NCI-H345 treated with DMSO at 0.1 percent for 48 hours (cell line): ENCODE measurements around the gene NAA60.
"Not testable (repeated sequence)": the region's sequence is repeated elsewhere in the genome, so short reads cannot be mapped to it uniquely, and the experiment has no call there.

Source experiments
- DNase-seq: peaks from one replicate; lab custom pipeline; 2025; ENCODE audit not compliant: unreplicated experiment; lab: John Stamatoyannopoulos, UW

Gene NAA60

DNA sequence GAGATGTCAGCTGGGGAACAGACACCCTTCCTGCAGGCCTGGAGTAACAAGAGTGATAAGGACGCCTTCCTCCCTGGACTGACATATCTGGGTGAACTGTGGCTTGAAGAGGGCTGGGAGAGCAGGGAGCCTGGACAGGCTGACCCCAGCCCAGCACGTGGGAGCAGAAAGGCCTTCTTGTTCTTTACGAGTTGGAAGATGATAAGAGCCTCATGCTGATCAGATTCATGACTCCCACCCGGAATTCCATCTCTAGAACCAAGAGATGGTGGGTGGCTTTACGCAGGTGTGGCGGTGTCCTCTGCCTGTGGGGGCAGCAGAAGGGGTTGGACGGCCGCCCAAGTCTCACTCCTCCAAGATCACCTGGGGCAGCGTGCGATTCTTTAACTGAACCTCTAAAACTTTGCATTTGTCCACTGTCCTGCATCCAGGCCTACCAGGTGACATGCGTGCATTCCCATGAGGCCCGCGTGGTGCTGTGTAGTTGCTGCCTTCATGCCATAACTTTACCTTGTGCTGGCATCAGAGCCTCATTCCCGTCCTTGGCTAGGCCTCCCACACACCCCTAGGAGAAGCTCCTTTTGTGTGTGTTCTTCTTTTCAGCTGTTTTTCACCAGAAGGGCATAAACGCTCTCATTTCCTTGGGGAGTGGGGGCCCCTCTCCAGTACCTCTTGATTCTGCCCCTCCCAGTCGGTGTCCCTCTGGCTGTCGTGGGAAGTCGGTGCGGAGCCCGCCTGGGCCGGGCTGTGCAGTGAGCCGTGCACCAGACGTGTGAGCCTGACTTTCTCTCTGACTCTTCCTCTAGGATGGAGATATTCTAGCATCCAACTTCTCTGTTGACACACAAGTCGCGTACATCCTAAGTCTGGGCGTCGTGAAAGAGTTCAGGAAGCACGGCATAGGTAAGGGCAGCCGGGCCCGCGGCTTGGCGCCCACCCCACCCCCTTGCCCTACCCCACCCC, 38.5 kb downstream of the NAA60 start:
- DNase-seq: no peak

DNA sequence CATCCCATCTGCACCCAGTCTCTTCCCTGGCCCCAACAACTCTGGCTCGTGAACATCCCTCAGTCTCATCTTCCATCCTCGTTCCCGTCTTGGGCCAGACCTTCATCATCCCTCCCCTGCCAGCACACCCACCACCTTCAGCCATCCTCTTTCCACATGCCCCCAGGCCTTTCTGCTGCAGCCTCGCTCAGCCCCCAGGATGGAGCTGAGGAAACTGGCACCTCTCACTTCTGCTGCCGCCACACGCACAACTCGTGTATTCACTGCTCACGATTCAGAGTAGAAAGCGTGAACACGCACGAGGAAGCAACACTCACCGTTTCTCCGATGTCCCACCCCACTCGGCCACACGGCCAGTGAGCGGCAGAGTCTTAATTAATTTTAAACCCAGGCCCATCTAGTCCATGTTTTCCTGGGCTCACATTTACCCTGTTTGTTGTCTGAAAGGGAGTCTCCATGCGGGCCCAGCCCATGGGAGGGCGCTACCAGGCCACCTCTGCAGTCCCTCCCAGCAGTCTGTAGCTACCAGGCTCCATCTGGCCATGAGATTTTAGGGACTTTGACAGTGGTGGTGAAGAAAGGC, 39.3 kb downstream of the NAA60 start:
- DNase-seq: no peak

DNA sequence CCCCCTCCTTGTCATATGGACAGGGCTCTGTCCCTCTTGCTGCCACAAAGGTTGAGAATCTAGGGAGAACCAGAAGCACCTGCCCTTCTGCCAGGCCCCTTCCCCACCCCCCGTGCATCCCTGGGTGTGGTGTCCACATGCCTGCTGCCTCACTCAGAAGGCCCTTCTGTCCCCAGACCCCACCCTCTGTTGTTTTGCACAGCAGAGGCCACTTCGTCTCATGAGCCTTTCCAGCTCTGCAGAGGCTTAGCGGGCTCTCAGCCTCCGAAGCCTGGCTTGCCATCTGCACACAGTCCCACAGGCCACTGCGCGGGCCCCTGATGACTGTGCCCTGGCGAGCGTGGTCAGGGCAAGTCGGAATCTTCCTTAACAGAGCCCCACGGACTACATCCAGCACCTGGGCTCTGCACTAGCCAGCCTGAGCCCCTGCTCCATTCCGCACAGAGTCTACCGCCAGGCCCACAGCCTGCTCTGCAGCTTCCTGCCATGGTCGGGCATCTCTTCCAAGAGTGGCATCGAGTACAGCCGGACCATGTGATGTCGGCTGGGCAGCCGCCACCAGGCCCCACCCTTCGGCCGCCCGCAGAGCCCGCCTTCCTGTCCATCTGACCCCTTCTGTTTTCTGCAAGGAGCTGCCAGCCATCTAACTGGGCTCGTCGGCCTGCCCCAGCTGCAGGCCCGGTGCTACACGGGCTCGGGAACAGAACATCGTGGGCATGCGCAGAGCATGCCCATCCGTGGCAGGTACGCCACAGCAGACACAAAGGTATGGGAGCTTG, 41.0 kb downstream of the NAA60 start:
- no peak for DNase-seq

DNA sequence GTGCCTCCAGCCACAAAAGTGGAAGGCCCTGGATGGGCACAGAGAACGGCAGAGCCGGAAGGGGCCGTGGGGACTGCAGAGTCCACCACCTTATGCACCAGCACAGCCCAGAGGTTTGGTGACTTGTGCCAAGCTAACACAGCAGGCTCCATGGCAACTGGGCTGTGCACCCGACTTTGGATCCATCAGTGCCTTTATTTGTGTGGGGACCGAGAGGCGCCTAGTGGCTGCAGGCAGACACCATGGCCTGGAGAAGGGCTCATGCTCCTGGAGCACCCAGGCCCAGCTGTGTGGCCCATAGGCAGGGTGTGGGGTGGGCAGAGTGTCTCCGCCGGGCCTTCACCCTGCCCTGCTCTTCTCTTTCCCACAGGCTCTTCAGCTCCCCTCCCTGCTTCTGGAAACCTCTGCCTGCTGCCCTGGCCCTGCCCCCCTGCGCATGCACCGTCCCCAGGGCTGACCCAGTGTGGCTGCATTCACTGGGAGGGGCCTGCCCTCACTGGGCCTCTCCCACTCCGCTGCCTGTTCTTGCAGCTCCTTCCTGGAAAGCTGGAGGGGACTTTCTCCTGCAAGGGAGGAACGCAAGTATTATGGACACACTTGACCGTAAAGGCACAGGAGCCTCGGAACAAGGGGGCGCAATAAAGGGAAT, 41.7 kb downstream of the NAA60 start:
- no peak for DNase-seq

DNA sequence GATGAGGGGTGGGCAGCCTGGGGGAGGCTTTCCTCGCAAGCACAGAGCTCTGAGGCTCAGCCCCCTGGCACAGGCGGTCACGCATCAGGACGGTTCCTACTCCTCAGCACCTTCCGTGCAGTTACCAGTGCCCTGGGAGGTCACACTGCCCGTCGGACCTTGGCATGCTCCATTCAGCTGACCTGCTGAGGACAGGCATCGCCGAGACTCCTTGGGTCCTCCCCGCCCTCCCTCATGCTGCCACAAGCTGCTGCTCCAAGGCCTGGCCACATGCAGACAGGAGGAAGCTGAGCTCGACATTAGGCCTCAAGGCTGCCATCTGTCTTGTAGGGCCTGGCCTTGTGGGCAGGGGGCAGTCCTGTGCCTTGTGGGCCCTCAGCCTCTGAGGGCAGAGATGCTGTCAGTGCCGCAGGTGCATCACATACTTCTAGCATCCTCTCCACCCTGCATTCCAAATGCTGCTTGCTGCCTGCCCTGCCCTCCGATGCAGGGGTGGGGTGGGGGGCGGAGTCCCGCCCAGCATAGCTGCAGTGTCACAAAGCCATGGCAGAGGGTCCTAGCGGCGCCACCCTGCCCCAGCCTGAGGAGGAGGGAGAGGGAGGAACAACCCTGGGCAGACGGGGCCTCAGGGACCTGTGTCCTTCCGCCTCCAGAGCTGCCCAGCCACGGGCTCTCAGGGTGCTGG, 42.5 kb downstream of the NAA60 start:
- no peak for DNase-seq

DNA sequence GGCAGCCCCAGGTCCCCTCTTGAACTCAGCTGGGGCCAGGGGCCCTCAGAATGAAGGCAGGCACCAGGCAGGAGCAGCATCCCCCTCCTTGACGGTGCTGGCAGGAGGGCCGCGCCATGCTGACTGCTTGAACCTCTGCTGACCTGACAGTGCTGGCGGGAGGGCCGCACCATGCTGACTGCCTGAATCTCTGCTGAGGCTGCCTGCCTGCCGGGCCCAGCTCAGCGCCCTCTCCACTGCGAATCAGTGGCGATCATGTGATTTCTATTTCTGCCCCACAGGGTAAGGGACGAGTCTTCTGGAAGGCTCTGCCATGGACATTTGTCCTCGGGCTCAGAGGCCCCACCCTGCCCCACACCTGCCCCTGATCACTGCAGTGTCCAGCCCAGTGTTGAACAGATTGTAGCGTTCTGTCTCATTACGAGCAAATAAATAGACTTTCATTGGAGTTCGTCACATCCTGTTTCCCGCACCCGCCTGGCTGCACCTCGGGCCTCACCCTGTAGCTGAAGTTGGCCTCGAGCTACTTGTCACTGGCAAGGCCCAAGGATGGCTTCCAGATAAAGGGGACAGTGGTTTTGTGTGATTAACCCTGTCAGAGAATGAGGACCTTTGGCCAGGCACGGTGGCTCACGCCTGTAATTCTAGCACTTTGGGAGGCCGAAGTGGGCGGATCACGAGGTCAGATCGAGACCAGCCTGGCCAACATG, 43.2 kb downstream of the NAA60 start:
- DNase-seq: no peak

DNA sequence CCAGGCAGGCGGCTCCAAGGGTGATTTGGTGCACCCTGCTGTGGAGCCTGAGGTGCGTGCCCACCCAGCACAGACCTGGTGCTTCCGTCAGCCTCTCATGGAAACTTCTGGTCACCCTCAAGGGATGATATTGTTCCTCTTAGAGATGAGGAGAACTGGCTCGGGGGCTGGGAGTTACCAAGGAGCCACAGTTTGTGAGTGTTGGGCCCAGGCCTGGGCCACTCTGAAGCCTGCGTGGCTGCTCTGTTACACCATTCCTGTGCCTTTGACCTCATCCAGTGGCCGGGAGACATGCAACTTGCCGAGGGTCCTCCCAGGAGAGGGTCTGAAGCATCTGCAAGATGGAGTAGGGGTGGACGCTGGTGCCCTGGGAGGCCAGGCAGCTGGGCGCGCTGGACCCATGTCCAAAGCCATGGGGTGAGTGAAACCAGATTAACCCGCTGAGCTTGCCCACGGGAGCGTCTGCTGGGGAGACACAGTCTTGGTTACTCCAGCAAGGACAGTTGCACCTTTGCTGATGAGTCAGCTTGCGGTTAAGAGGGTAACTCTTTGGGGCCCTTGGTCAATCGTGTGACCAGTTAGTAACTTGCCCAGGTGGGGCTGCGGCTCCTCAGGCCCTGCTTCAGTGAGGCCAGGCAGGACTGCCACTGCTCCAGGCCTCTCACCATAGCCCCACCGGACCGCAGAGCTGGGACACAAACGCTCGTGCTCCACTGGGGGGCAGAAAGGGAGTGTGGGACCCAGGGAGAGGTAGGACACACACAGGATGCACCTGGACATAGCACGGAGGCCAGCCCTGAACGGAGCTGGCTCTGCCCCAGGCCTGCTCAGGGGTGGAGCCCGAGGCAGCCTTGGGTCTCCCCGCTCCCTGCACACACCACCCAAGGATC, 44.3 kb downstream of the NAA60 start:
- no peak for DNase-seq

DNA sequence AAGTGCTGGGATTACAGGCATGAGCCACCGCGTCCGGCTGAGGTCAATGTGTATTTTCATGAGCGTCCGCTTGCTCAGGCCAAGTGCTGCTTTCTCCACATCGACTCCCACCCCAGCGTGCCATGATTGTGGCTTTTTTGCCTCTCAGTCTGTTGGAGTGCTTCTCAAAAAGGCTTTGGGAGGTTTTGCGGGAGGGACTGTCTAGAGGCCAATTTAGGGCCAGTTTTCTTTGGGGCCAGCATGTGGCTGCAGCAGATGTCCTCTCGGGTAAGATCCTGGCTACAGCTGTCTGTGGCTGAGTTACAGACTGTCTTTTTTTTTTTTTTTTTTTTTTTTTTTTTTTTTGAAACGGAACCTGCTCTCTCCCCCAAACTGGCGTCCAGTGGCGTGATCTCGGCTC, 45.3 kb downstream of the NAA60 start:
- DNase-seq: no peak

DNA sequence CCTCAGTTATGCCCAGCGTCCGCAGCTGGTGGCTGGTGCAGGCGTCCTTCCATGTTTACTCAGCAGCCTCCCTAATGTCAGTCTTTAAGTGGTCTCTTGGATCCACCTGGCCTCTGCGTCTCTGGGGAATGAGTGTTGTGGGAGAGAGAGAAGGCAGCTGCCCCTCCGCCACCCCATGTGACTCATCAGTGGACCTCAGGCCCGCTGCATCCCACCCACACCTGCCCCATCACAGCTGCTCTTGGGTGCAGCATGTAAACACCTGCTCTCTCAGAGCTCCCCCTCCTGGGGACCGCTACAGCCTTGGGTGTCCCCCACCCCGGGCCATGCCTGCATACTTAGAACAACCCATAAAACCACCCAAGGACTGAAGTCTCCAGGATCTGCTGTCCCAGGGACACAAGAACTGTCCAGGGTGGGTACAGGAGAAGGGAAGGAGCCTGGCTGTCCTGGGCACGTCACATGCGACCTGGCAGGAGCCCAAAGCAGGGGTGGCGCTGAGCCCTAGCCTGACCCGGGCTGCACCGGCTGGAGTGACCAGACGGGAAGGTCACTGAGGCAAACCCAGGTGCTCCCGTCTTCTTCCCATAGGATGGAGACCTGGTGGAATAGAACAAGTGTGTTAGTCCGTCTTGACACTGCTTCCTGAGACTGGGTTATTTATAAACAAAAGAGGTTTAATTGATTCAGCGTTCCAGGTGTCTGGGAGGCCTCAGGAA, 47.6 kb downstream of the NAA60 start:
- DNase-seq: peak; percentile 24

DNA sequence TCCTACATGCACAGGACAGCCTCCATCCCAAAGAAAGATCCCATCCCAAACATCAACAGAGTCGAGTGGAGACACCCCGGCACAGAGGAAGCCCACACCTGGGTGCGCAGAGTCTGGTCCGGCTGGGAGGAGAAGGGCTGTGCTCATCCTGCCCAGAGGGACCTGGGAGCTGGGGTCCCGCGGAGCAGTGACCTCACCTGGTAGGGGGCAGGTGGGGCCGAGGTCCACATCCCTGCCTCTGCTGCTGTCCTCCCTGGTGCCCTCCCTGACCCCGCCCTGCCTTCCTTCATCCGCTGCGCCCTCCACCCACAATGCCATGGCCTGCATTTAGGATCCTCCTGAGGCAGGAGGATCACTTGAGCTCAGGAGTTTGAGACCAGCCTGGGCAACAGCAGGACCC, 48.9 kb downstream of the NAA60 start:
- no peak for DNase-seq

DNA sequence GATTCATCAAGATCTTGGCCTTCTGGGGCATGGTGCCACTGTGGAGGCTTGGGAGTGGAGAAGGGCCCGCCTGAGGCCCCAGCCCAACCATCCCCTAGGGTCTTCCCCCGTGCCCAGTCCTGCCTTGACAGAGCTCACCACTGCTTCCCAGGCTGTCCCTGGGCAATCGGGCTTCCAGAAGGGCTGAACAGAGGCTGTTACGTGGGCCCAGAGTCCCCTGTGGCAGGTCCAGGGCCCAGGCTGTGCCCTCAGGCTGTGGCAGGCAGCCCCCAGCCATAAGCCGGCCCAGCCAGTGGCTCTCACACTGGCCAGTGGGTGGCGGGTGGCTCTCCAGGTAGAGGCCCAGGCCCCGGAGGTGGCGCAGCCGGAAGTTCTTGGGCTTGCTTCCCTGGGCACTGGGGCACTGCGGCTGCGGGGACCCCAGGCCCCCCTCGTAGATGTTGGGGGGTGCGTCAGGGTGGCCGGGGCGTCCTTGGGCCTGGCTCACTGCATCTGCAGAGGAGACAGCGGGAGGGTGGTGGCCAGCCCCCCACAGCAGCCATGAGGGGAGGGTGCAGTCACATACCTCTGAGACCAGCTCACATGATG, 51.0 kb downstream of the NAA60 start:
- no peak for DNase-seq

DNA sequence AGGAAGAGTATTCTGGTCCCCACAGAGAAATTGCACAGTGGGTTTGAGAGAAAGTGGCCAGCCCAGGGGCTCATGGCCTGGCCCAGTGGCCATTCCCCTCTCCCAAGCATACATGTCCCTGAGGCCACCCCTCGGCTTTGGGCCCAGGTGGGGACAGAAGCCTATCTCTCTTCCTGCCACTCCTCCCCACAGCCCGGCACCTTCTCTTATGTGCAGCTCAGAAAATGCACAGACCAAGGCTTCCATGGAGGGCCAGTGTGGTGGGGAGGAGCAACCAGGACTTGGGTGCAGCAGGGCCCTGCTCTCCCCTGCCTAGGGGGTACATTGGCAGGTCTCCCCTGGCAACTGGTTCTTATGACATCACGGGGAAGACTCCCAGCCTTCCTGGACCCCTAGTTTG, 51.7 kb downstream of the NAA60 start, which contains the start of gene C16orf90:
TSS of gene C16orf90 (minus strand) at position 314 of the 400 bp plus-strand sequence. CDS start at position 246, 68 bp downstream.
- no peak for DNase-seq

DNA sequence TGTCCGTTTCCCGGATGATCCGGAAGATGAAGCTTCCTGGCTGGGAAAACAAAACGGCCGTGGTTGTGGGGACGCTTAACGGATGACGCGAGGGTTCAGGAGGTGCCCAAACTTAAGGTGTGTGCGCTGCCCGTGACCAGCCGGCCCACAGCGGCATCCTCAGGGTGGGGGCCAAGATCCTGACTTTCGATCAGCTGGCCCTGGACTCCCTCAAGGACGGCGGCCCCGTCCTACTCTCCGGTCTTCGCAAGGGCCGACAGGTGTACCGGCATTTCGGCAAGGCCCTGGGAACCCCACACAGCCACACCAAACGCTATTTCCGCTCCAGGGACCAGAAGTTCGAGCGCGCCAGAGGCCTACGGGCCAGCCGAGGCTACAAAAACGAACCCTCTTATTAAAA, 52.9 kb downstream of the NAA60 start:
- DNase-seq: no peak

DNA sequence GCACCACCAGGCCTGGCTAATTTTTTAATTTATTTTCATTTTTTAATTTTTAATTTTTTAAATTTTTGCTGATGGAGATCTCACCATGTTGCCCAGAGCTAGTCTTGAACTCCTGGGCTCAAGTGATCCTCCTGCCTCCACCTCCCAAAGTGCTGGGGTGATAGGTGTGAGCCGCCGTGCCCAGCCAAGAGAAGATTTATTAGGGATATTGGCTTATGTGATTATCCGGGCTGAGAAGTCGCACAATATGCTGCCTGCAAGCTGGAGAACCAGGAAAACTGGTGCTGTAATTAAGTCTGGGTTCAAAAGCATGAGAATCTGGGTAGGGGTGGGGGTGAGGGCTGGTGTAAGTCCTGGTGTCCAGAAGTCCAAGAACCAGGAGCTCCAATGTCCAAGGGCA, 54.3 kb downstream of the NAA60 start:
- no peak for DNase-seq

DNA sequence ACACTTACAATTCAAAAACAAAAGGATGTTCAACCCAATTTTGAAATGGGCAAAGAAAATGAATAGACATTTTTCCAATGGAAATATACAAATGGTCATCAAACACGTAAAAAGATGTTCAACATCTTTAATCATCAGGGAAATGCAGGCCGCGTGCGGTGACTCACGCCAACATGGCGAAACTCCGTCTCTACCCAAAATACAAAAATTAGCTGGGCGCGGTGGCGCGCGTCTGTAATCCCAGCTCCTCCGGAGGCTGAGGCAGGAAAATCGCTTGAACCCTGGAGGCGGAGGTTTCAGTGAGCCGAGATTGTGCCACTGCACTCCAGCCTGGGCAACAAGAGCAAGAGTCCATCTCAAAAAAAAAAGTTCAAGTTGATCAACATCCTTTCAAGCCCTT, 55.5 kb downstream of the NAA60 start:
- DNase-seq: no peak

DNA sequence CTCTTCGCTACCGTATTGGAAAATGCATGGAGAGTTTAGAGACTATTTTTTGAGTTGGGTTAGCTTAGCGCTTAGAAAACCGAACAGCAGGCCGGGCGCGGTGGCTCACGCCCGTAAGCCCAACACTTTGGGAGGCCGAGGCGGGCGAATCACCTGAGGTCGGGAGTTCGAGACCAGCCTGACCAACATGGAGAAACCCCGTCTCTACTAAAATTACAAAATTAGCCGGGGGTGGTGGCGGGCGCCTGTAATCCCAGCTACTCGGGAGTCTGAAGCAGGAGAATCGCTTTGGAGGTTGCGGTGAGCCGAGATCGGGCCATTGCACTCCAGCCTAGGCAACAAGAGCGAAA, 57.9 kb downstream of the NAA60 start:
- not testable (repeated sequence) for DNase-seq

DNA sequence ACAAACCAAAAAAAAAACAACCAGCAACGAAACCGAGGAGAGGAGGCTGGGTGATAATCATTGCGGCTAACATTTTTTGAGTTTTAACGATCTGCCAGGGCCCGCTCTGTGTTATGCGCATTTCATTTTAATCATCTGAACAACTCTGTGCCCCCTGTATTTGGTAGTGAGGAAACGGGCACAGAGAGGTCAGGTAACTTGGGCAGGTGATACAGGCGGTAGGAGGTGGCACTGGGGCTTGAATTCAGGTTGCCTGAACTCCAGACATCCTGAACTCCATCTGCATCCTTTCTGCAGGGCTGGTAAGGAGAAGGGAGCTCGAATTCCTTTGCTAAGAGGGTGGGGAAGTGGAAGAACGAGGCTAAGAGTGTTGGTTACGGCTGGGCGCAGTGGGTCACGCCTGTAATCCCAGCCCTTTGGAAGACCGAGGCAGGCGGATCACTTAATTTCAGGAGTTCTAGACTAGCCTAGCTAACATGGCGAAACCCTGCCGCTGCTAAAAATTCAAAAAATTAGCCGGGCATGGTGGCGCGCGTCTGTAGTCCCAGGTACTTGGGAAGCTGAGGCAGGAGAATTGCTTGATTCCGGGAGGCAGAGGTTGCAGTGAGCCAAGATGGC, 58.4 kb downstream of the NAA60 start:
- peak; percentile 89 for DNase-seq

DNA sequence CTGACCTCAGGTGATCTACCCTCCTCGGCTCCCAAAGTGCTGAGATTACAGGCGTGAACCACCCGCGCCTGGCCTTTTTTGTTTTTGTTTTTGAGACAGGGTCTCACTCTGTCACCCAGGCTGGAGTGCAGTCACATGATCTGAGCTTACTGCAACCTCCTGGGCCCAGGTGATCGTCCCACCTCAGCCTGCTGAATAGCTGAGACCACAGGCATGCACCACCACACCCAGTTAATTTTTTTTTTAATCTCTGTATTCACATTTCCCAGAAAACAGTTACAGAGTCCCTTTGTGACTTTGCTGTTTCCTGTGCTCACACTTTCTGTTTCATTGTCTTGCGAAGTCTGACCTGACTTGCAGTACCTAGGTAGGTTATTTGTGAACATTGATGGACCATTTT, 60.0 kb downstream of the NAA60 start:
- DNase-seq: no peak
